HEK293 (cell line): ENCODE measurements around the gene KRTCAP2.
A peak's percentile ranks its signal among the peaks of the same experiment; 100 is the strongest.

Experiments
- HOXA7 ChIP-seq: sonication (generic); formaldehyde crosslinking; IDR thresholded peaks from 2 replicates; pipeline ENCODE4 v1.8.1; 2022; ENCODE audit warnings: missing genetic modification reagents, borderline replicate concordance
- MEIS1 ChIP-seq: sonication (generic); formaldehyde crosslinking; IDR thresholded peaks from 2 replicates; pipeline ENCODE4 v1.8.1; 2022; ENCODE audit warnings: missing genetic modification reagents, mild to moderate bottlenecking, borderline replicate concordance
- MYNN ChIP-seq: fragments of 450-650 bp; formaldehyde crosslinking; IDR thresholded peaks from 2 replicates; pipeline ENCODE4 v1.5.1; 2016; ENCODE audit warnings: missing biosample characterization, missing genetic modification characterization, borderline replicate concordance
- RBAK ChIP-seq: fragments of 450-650 bp; formaldehyde crosslinking; IDR thresholded peaks from 2 replicates; pipeline ENCODE4 v1.5.1; 2016; ENCODE audit warnings: missing biosample characterization, missing genetic modification characterization
- SALL2 ChIP-seq: fragments of 450-650 bp; formaldehyde crosslinking; IDR thresholded peaks from 2 replicates; pipeline ENCODE4 v1.5.0; 2017; ENCODE audit warnings: missing biosample characterization, mild to moderate bottlenecking, missing genetic modification characterization, borderline replicate concordance
- TCF7L2 ChIP-seq: IDR thresholded peaks from 2 replicates; pipeline ENCODE4 v1.6.1; 2011; ENCODE audit warnings: low read depth, mild to moderate bottlenecking, inconsistent platforms, low read length, moderate library complexity, borderline replicate concordance
- ZBTB20 ChIP-seq: fragments of 450-650 bp; formaldehyde crosslinking; IDR thresholded peaks from 2 replicates; pipeline ENCODE4 v1.5.1; 2016; ENCODE audit warnings: missing biosample characterization, missing genetic modification characterization
- ZBTB48 ChIP-seq: fragments of 450-650 bp; formaldehyde crosslinking; IDR thresholded peaks from 2 replicates; pipeline ENCODE4 v1.5.1; 2016; ENCODE audit warnings: missing biosample characterization, missing genetic modification characterization
- ZNF169 ChIP-seq: fragments of 450-650 bp; formaldehyde crosslinking; IDR thresholded peaks from 2 replicates; pipeline ENCODE4 v1.5.1; 2016; ENCODE audit warnings: missing biosample characterization, missing genetic modification characterization
- ZNF174 ChIP-seq: fragments of 450-650 bp; formaldehyde crosslinking; IDR thresholded peaks from 2 replicates; pipeline ENCODE4 v1.5.0; 2017; ENCODE audit warnings: missing biosample characterization, mild to moderate bottlenecking, missing genetic modification characterization
- ZNF184 ChIP-seq: fragments of 450-650 bp; IDR thresholded peaks from 2 replicates; pipeline ENCODE4 v1.5.1; 2018; ENCODE audit warnings: missing biosample characterization, mild to moderate bottlenecking, missing genetic modification characterization
- ZNF274 ChIP-seq, 2 experiments: fragments of 200-500 bp in 1 of 2; fragments of 450-650 bp in 1 of 2; sonication (Bioruptor generic) in 1 of 2; formaldehyde crosslinking in 1 of 2; IDR thresholded peaks; 2 replicates each; pipeline versions ENCODE4 v1.5.1 to v1.6.1; 2014 to 2016; ENCODE audit warnings: borderline replicate concordance in 1 of 2, inconsistent platforms in 1 of 2, low read length in 1 of 2, missing biosample characterization in 1 of 2, missing genetic modification characterization in 1 of 2
- ZNF280C ChIP-seq: fragments of 450-650 bp; formaldehyde crosslinking; IDR thresholded peaks from 2 replicates; pipeline ENCODE4 v1.5.1; 2016; ENCODE audit warnings: missing biosample characterization, missing genetic modification characterization
- ZNF404 ChIP-seq: fragments of 450-650 bp; formaldehyde crosslinking; IDR thresholded peaks from 2 replicates; pipeline ENCODE4 v1.5.1; 2017; ENCODE audit warnings: missing biosample characterization, missing genetic modification characterization
- ZNF629 ChIP-seq: fragments of 450-650 bp; formaldehyde crosslinking; IDR thresholded peaks from 2 replicates; pipeline ENCODE4 v1.5.1; 2017; ENCODE audit warnings: missing biosample characterization, missing genetic modification characterization
- ZNF660 ChIP-seq: fragments of 450-650 bp; IDR thresholded peaks from 2 replicates; pipeline ENCODE4 v1.5.1; 2018; ENCODE audit warnings: missing biosample characterization, mild to moderate bottlenecking, missing genetic modification characterization
- ZNF670 ChIP-seq: fragments of 450-650 bp; formaldehyde crosslinking; IDR thresholded peaks from 2 replicates; pipeline ENCODE4 v1.5.1; 2016; ENCODE audit warnings: missing biosample characterization, missing genetic modification characterization, low read depth
- ZNF704 ChIP-seq: fragments of 450-650 bp; formaldehyde crosslinking; IDR thresholded peaks from 2 replicates; pipeline ENCODE4 v1.5.1; 2016; ENCODE audit warnings: missing biosample characterization, missing genetic modification characterization
- ZNF707 ChIP-seq: fragments of 450-650 bp; formaldehyde crosslinking; IDR thresholded peaks from 2 replicates; pipeline ENCODE4 v1.5.1; 2016; ENCODE audit warnings: missing biosample characterization, missing genetic modification characterization
- ZNF76 ChIP-seq: fragments of 450-650 bp; formaldehyde crosslinking; IDR thresholded peaks from 2 replicates; pipeline ENCODE4; 2016; ENCODE audit warnings: low read depth, missing biosample characterization, missing genetic modification characterization, borderline replicate concordance
- ZNF843 ChIP-seq: fragments of 450-650 bp; formaldehyde crosslinking; IDR thresholded peaks from 2 replicates; pipeline ENCODE4 v1.5.1; 2016; ENCODE audit warnings: missing biosample characterization, missing genetic modification characterization
- ZSCAN30 ChIP-seq: fragments of 450-650 bp; IDR thresholded peaks from 2 replicates; pipeline ENCODE4 v1.5.1; 2018; ENCODE audit warnings: missing biosample characterization, mild to moderate bottlenecking, missing genetic modification characterization, moderate library complexity
- ZSCAN4 ChIP-seq: fragments of 450-650 bp; formaldehyde crosslinking; IDR thresholded peaks from 2 replicates; pipeline ENCODE4 v1.5.1; 2017; ENCODE audit warnings: missing biosample characterization, missing genetic modification characterization
- TF ChIP-seq, protein P1 (sequence below): fragments of 450-650 bp; formaldehyde crosslinking; IDR thresholded peaks from 2 replicates; pipeline ENCODE4 v1.5.1; 2016; ENCODE audit warnings: missing biosample characterization, missing genetic modification characterization, borderline replicate concordance
- TF ChIP-seq, protein P2 (sequence below): fragments of 450-650 bp; formaldehyde crosslinking; IDR thresholded peaks from 2 replicates; pipeline ENCODE4 v1.5.1; 2016; ENCODE audit warnings: missing biosample characterization, missing genetic modification characterization
- TF ChIP-seq, protein P3 (sequence below): fragments of 450-650 bp; formaldehyde crosslinking; IDR thresholded peaks from 2 replicates; pipeline ENCODE4 v1.5.1; 2016; ENCODE audit warnings: missing biosample characterization, missing genetic modification characterization

KRTCAP2 gene

GRCh38 chr1:155135415-155136028 is 37.6 kb downstream of the KRTCAP2 start, which contains the start of gene SLC50A1 (continued):
- TF ChIP-seq ZNF707 (tag by site-specific recombination) = no peak
- TF ChIP-seq ZNF670 (tag by site-specific recombination) = no peak
- TF ChIP-seq, protein P1, sequence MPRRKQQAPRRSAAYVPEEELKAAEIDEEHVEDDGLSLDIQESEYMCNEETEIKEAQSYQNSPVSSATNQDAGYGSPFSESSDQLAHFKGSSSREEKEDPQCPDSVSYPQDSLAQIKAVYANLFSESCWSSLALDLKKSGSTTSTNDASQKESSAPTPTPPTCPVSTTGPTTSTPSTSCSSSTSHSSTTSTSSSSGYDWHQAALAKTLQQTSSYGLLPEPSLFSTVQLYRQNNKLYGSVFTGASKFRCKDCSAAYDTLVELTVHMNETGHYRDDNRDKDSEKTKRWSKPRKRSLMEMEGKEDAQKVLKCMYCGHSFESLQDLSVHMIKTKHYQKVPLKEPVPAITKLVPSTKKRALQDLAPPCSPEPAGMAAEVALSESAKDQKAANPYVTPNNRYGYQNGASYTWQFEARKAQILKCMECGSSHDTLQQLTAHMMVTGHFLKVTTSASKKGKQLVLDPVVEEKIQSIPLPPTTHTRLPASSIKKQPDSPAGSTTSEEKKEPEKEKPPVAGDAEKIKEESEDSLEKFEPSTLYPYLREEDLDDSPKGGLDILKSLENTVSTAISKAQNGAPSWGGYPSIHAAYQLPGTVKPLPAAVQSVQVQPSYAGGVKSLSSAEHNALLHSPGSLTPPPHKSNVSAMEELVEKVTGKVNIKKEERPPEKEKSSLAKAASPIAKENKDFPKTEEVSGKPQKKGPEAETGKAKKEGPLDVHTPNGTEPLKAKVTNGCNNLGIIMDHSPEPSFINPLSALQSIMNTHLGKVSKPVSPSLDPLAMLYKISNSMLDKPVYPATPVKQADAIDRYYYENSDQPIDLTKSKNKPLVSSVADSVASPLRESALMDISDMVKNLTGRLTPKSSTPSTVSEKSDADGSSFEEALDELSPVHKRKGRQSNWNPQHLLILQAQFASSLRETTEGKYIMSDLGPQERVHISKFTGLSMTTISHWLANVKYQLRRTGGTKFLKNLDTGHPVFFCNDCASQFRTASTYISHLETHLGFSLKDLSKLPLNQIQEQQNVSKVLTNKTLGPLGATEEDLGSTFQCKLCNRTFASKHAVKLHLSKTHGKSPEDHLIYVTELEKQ (tag by site-specific recombination) = no peak
- no peak for TF ChIP-seq ZNF174
- TF ChIP-seq ZNF76 = peak; percentile 62; the same call in 1 of the 2 replicates
- 0 out of 2 replicates have a peak, but pooled peaks have one; percentile 4 for TF ChIP-seq ZNF843 (tag by site-specific recombination)
- TF ChIP-seq SALL2 (tag by site-specific recombination) = no peak
- no peak for TF ChIP-seq ZNF280C (tag by site-specific recombination)
- peak; percentile 56; the same call in 1 of the 2 replicates for TF ChIP-seq ZNF660 (tag by site-specific recombination)
- 0 out of 2 replicates have a peak, but pooled peaks have one; percentile 41 for TF ChIP-seq ZBTB48
- no peak for TF ChIP-seq RBAK
- no peak for TF ChIP-seq MYNN (tag by site-specific recombination)
- TF ChIP-seq TCF7L2 = no peak
- TF ChIP-seq HOXA7 (CRISPR knock-in tag) = no peak
- no peak for TF ChIP-seq ZNF274 (IDR thresholded peaks at IDR 0.05; ENCODE audit: low read length)
- TF ChIP-seq ZNF274 (tag by site-specific recombination; IDR thresholded peaks at IDR 0.05; ENCODE audit: borderline replicate concordance) = no peak
- peak; percentile 80; the same call in 1 of the 2 replicates for TF ChIP-seq ZBTB20 (tag by site-specific recombination)
- TF ChIP-seq ZNF169 (tag by site-specific recombination) = no peak
- TF ChIP-seq ZNF184 (tag by site-specific recombination) = no peak
- TF ChIP-seq, protein P2, sequence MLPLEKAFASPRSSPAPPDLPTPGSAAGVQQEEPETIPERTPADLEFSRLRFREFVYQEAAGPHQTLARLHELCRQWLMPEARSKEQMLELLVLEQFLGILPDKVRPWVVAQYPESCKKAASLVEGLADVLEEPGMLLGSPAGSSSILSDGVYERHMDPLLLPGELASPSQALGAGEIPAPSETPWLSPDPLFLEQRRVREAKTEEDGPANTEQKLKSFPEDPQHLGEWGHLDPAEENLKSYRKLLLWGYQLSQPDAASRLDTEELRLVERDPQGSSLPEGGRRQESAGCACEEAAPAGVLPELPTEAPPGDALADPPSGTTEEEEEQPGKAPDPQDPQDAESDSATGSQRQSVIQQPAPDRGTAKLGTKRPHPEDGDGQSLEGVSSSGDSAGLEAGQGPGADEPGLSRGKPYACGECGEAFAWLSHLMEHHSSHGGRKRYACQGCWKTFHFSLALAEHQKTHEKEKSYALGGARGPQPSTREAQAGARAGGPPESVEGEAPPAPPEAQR (tag by site-specific recombination) = no peak
- TF ChIP-seq ZSCAN30 (tag by site-specific recombination) = no peak
- TF ChIP-seq ZNF704 (tag by site-specific recombination) = no peak
- no peak; the same call in 1 of the 2 replicates for TF ChIP-seq ZSCAN4
- TF ChIP-seq, protein P3, sequence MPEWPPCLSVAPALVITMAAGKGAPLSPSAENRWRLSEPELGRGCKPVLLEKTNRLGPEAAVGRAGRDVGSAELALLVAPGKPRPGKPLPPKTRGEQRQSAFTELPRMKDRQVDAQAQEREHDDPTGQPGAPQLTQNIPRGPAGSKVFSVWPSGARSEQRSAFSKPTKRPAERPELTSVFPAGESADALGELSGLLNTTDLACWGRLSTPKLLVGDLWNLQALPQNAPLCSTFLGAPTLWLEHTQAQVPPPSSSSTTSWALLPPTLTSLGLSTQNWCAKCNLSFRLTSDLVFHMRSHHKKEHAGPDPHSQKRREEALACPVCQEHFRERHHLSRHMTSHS (tag by site-specific recombination) = no peak
- TF ChIP-seq ZNF404 = no peak
- TF ChIP-seq ZNF629 (tag by site-specific recombination) = no peak
- TF ChIP-seq MEIS1 = no peak
